ENCODE measurements around the gene BMF.
A peak's percentile ranks its signal among the peaks of the same experiment; 100 is the strongest.
"Not testable (repeated sequence)": the region's sequence is repeated elsewhere in the genome, so short reads cannot be mapped to it uniquely, and the experiment has no call there.

Gene BMF

GRCh38 chr15:40130118-40130517 lies 21.4 kb upstream of the BMF start:
- Histone ChIP-seq H3K4me2 (no peak overlapping the region), H3K27ac (no peak overlapping the region), H4K20me1 (no peaks in the 10 kb centered on the region), H3K4me3 (no peak overlapping the region), H3K9me3 (replicated peaks in 1 of 11) (no peaks in the 10 kb centered on the region), H3K9ac (no peak overlapping the region), H3K4me1 (no peaks in the 10 kb centered on the region), H3K27me3 (no peaks in the 10 kb centered on the region), H3K36me3 (no peaks in the 10 kb centered on the region)
- no peak for TF ChIP-seq Cebpa-rat (IDR thresholded peaks at IDR 0.05)

- Histone ChIP-seq H3K36me3 (no peaks in the 10 kb centered on the region), H3K4me2 (no peak overlapping the region), H3K4me1 (peaks cover 0 to 5% (median 0%) of the 10 kb centered on the region in 10 experiments; a peak in 1 of 20 replicates), H3K9ac (no peak overlapping the region), H3K9me3 (replicated peaks in 1 of 11) (no peaks in the 10 kb centered on the region), H4K20me1 (no peaks in the 10 kb centered on the region), H3K27me3 (no peaks in the 10 kb centered on the region), H3K27ac (no peak overlapping the region), H3K4me3 (no peak overlapping the region)
- no peak for TF ChIP-seq Cebpa-rat (IDR thresholded peaks at IDR 0.05)
Observed at GRCh38 chr15:40128766-40129660, 20.3 kb upstream of the BMF start.

- H4K20me1 ChIP-seq: no peaks in the 10 kb centered on the region
- H3K9me3 ChIP-seq (replicated peaks in 1 of 11): no peaks in the 10 kb centered on the region
- no peak overlapping the region for H3K27ac ChIP-seq
- no peaks in the 10 kb centered on the region for H3K27me3 ChIP-seq
- no peak for TF ChIP-seq Cebpa-rat (IDR thresholded peaks at IDR 0.05)
- H3K9ac ChIP-seq: no peak overlapping the region
- peaks cover 0 to 35% (median 16%) of the 10 kb centered on the region in 10 experiments; a peak in 14 of 20 replicates for H3K4me1 ChIP-seq
- no peaks in the 10 kb centered on the region for H3K36me3 ChIP-seq
- H3K4me3 ChIP-seq: no peak overlapping the region
- H3K4me2 ChIP-seq: no peak overlapping the region
Observed at GRCh38 chr15:40125950-40126349, 17.3 kb upstream of the BMF start.

GRCh38 chr15:40124807-40125285 lies 16.2 kb upstream of the BMF start:
- H3K4me1 ChIP-seq: peaks cover 0 to 42% (median 16%) of the 10 kb centered on the region in 10 experiments; a peak in 14 of 20 replicates
- H3K9me3 ChIP-seq (replicated peaks in 1 of 11); H3K27ac ChIP-seq; H3K9ac ChIP-seq; H3K4me3 ChIP-seq; H3K27me3 ChIP-seq; H4K20me1 ChIP-seq; H3K36me3 ChIP-seq; H3K4me2 ChIP-seq: not testable (repeated sequence)

DNA sequence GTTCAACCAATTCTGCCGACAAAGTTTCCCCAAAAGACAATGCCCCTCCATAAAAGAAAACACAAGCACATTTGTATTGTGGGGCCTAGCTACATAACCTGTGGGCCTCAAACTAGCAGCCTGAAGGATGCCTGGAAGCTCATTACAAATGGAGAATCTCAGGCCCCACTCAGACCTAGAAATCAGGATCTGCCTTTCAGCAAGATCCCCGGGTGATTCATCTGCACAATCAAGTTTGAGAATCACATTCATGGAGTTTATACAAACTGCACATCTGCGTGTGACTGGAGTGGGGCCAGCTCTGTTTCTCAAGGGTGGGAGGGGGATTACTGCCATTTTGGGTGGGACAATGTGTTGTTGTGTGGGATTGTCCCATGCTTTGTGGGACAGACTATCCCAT lies 15.7 kb upstream of the BMF start:
- H3K4me3 ChIP-seq; H3K9me3 ChIP-seq (replicated peaks in 1 of 11); H3K27ac ChIP-seq; H3K36me3 ChIP-seq; H3K27me3 ChIP-seq; H4K20me1 ChIP-seq; H3K9ac ChIP-seq: not testable (repeated sequence)
- H3K4me2 ChIP-seq: peak overlapping the region in 1 of 11 experiments; percentile 42; a peak in 1 of 22 replicates
- H3K4me1 ChIP-seq: peaks cover 0 to 42% (median 18%) of the 10 kb centered on the region in 10 experiments; a peak in 14 of 20 replicates

DNA sequence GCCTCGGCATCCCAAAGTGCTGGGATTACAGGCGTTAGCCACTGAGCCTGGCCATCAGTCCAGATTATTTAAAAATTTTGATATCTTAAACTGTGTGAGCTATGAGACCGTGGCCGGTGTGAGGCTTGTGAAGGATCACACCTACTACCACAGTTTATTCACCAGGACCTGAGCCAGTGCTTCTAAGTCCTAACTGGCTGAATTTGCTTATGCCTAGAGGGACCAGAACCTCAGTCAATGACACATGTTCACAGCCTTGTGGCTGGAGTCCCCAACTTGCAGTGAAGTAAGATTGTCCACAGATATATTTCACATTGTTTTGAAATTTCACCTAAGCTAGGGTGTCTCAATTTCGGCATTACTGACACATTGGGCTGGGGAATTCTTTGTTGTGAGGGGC lies 15.2 kb upstream of the BMF start:
- H3K9ac ChIP-seq; H3K9me3 ChIP-seq (replicated peaks in 1 of 11); H3K4me3 ChIP-seq; H4K20me1 ChIP-seq; H3K27me3 ChIP-seq; H3K36me3 ChIP-seq: not testable (repeated sequence)
- H3K4me2 ChIP-seq: peak overlapping the region in 2 of 11 experiments; percentile 84 to 87; a peak in 3 of 22 replicates
- H3K4me1 ChIP-seq: peaks cover 2 to 47% (median 23%) of the 10 kb centered on the region in 10 experiments; a peak in 17 of 20 replicates
- peak overlapping the region in 1 of 11 experiments; percentile 91; a peak in 2 of 22 replicates for H3K27ac ChIP-seq

DNA sequence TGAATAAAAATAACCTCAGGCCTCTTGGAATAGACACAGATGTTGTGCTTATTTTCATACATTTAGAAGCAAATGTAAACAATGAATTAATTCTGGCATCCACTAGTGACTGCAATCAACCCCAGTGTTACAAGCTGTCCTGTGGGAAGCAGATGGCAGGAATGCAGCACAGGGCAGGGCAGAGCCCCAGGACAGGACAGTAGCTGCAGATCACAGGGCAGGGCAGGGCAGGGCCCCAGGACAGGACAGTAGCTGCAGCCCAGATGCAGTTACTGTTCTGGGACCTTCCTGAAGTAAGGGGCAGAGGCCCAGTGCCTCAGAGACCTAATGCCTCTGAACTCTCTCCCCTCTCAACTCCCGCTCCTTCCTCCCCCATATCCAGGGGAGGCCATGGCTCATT lies 14.3 kb upstream of the BMF start:
- not testable (repeated sequence) for H4K20me1 ChIP-seq; H3K4me3 ChIP-seq; H3K9me3 ChIP-seq (replicated peaks in 1 of 11); H3K36me3 ChIP-seq; H3K27me3 ChIP-seq
- Histone ChIP-seq H3K4me1 (peaks cover 11 to 56% (median 31%) of the 10 kb centered on the region in 10 experiments), H3K4me2 (peak overlapping the region in 6 of 11 experiments; percentile 52 to 87 (median 74); a peak in 10 of 22 replicates), H3K27ac (peak overlapping the region in 5 of 11 experiments; percentile 10 to 91 (median 27); a peak in 5 of 22 replicates), H3K9ac (peak overlapping the region in 2 of 11 experiments; percentile 58 to 79; a peak in 4 of 22 replicates)

DNA sequence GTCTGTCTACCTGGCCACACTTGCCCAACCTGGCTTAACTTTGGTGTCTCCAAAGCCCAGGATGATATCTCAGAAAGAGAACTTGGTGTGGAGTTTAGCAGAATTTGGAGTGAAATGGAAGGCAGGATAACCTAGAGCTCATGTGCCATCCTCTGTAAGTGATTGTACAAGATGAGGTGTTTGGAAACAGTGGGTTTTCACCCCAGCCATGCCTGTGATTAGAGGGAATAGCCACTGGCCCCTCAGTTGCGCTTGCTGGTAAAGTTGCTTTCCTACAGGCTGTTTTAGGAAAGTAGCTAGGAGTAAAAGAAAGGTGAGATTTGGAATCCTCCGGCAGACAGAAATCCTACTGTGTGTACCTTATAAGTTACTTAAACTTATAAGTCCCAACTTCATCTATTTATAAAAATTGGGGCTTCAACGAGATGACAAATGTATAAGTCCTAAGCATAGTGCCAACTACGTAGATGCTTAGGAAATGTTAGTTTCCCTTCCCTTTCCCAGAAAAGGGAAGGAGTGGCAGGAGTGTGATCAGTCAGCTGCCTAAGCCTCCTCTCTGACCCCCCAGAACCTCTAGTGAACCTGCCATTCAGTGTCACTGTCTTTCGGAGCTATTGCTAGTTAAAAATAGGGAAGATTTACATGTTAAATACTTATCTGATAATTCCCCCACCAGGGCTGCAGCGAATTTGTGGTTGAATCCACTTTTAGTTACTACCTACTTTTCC lies 13.4 kb upstream of the BMF start:
- Histone ChIP-seq H3K27ac (peak overlapping the region in 4 of 11 experiments; percentile 26 to 91 (median 56); a peak in 6 of 22 replicates), H4K20me1 (no peaks in the 10 kb centered on the region), H3K27me3 (no peaks in the 10 kb centered on the region), H3K4me3 (no peak overlapping the region), H3K36me3 (no peaks in the 10 kb centered on the region), H3K4me1 (peaks cover 19 to 58% (median 41%) of the 10 kb centered on the region in 10 experiments), H3K9ac (peak overlapping the region in 2 of 11 experiments; percentile 58 to 79; a peak in 2 of 22 replicates), H3K9me3 (replicated peaks in 1 of 11) (no peaks in the 10 kb centered on the region), H3K4me2 (peak overlapping the region in 7 of 11 experiments; percentile 44 to 87 (median 72); a peak in 14 of 22 replicates)
- no peak for TF ChIP-seq Cebpa-rat (IDR thresholded peaks at IDR 0.05)

- peak overlapping the region in 7 of 11 experiments; percentile 11 to 95 (median 83); a peak in 12 of 22 replicates for H3K27ac ChIP-seq
- no peak for TF ChIP-seq Cebpa-rat (IDR thresholded peaks at IDR 0.05)
- H3K36me3 ChIP-seq: no peaks in the 10 kb centered on the region
- H3K9me3 ChIP-seq (replicated peaks in 1 of 11): no peaks in the 10 kb centered on the region
- H3K4me3 ChIP-seq: no peak overlapping the region
- H4K20me1 ChIP-seq: no peaks in the 10 kb centered on the region
- H3K4me1 ChIP-seq: peaks cover 55 to 86% (median 77%) of the 10 kb centered on the region in 10 experiments
- peak overlapping the region; percentile 26 to 95 (median 75); a peak in 21 of 22 replicates for H3K4me2 ChIP-seq
- no peaks in the 10 kb centered on the region for H3K27me3 ChIP-seq
- no peak overlapping the region for H3K9ac ChIP-seq
Observed at GRCh38 chr15:40118473-40118872, 9.8 kb upstream of the BMF start.

Data from BLaER1 treated with 17β-estradiol and CSF1 and Interleukin-3, amounts not matched to agents 10 nM and 100 nM (cell line).